Activated T-cell treated with anti-CD3 and anti-CD28 coated beads, Interleukin-2, amount 50 U/mL, for 4 hours (primary cell): ENCODE results near the gene KANSL3. TPM values are rescaled to one million over a fixed set of nuclear protein-coding genes. Genes with fewer than 3 reads are reported as not detected.

Source experiments
- ATAC-seq, 2 donors: fragments of 200-7000 bp; cut with Tn5 transposase; one replicate each; pipeline ENCODE4 v1.10.0; 2021
- DNase-seq: peaks from one replicate; pipeline ENCODE4 v3.0.0-alpha.2; 2020
- H3K27me3 Mint-ChIP-seq: one replicate; pipeline ENCODE4 v1.8.0; 2021; ENCODE audit warnings: low read depth, mixed read lengths
- H3K36me3 Mint-ChIP-seq: one replicate; pipeline ENCODE4 v1.8.0; 2022; ENCODE audit warnings: mixed read lengths; ENCODE audit not compliant: insufficient read depth
- H3K4me1 Mint-ChIP-seq: one replicate; pipeline ENCODE4 v1.8.0; 2021; ENCODE audit warnings: low read depth, mixed read lengths
- H3K4me3 Mint-ChIP-seq: one replicate; pipeline ENCODE4 v1.8.0; 2021; ENCODE audit warnings: mild to moderate bottlenecking, moderate library complexity, mixed read lengths
- H3K9me3 Mint-ChIP-seq: one replicate; pipeline ENCODE4 v1.8.0; 2021; ENCODE audit warnings: mixed read lengths
- total RNA-seq, 3 donors: library from RNA; stranded (reverse); gene quantifications; one replicate each; pipeline ENCODE4 v1.2.1, GENCODE V29; 2021

Gene KANSL3
- total RNA-seq, 3 donors from 2014 or later, result 29.1 to 32.3 (median 31.3) TPM

DNA sequence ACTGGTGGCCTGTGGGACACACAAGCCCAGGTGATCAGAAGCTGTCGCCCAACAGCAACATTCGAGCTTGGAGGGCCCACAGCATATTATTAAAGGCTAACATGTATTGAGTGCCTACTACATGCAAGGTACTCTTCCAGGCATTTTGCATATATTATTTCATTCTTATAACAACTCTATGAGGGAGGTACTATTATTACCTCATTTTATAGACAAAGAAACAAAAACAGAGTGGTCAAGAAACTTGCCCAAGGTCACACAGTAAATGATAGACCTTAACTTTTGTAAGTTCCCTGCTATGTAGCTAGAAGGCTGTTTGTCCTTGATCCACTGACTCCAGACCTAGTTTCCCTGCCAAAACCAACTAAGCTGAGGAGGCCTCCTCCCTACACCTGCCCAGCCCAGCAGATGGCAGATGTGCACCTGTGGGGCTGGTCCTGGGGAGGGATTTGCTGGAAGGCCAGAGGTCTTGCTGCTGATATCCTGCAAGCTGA lies 35.7 kb downstream of the KANSL3 start:
- H3K4me3 Mint-ChIP-seq, result no peak overlapping the region
- H3K36me3 Mint-ChIP-seq, result peaks cover 60% of the 10 kb centered on the region
- H3K4me1 Mint-ChIP-seq, result peaks cover 8% of the 10 kb centered on the region
- no peak for ATAC-seq
- no peak for DNase-seq
- no peaks in the 10 kb centered on the region for H3K9me3 Mint-ChIP-seq
- H3K27me3 Mint-ChIP-seq, result no peaks in the 10 kb centered on the region

- Mint-ChIP-seq H3K27me3 (no peaks in the 10 kb centered on the region), H3K4me1 (peaks cover 8% of the 10 kb centered on the region), H3K4me3 (no peak overlapping the region), H3K9me3 (no peaks in the 10 kb centered on the region), H3K36me3 (peaks cover 54% of the 10 kb centered on the region)
- no peak for DNase-seq
- ATAC-seq, result peak; percentile 37 to 41
Observed at GRCh38 chr2:96601382-96602292, 36.5 kb downstream of the KANSL3 start.

GRCh38 chr2:96599941-96600340 lies 38.2 kb downstream of the KANSL3 start:
- ATAC-seq, result no peak
- H3K27me3 Mint-ChIP-seq, result no peaks in the 10 kb centered on the region
- no peaks in the 10 kb centered on the region for H3K9me3 Mint-ChIP-seq
- no peak for DNase-seq
- H3K36me3 Mint-ChIP-seq, result peaks cover 43% of the 10 kb centered on the region
- H3K4me3 Mint-ChIP-seq, result no peak overlapping the region
- peaks cover 14% of the 10 kb centered on the region for H3K4me1 Mint-ChIP-seq

- peaks cover 48% of the 10 kb centered on the region for H3K36me3 Mint-ChIP-seq
- H3K27me3 Mint-ChIP-seq, result no peaks in the 10 kb centered on the region
- H3K4me3 Mint-ChIP-seq, result no peak overlapping the region
- no peaks in the 10 kb centered on the region for H3K9me3 Mint-ChIP-seq
- peaks cover 36% of the 10 kb centered on the region for H3K4me1 Mint-ChIP-seq
- no peak for ATAC-seq
- DNase-seq, result no peak
Observed at GRCh38 chr2:96596596-96596995, 41.5 kb downstream of the KANSL3 start.

- DNase-seq, result no peak
- Mint-ChIP-seq H3K9me3 (no peaks in the 10 kb centered on the region), H3K4me3 (peak overlapping the region; percentile 5), H3K27me3 (no peaks in the 10 kb centered on the region), H3K4me1 (peaks cover 30% of the 10 kb centered on the region), H3K36me3 (peaks cover 42% of the 10 kb centered on the region)
- peak; percentile 69 to 73 for ATAC-seq
Observed at GRCh38 chr2:96594691-96595152, 43.4 kb downstream of the KANSL3 start.

DNA sequence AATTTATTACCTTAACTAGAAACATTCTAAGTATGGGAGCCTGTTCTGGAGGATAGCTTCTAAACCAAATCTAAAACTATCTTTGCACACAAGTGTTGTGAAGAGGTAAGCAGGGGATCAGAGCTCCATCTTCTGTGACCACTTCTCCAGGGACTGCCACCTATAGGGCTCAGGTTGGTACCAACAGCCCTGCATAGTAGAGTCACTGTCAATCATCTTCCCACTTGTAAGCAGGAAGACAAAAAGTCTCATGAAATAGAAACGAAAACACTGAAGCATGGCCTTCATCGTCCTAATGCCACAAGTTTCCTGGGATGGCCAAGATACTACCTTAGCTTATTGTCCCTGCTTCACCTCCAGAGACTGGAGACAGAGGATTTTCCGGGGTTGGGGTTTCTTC lies 43.8 kb downstream of the KANSL3 start:
- Mint-ChIP-seq H3K9me3 (no peaks in the 10 kb centered on the region), H3K4me1 (peaks cover 30% of the 10 kb centered on the region), H3K27me3 (no peaks in the 10 kb centered on the region), H3K4me3 (peak overlapping the region; percentile 5), H3K36me3 (peaks cover 43% of the 10 kb centered on the region)
- DNase-seq (no peak), ATAC-seq (peak; percentile 36 to 66)

GRCh38 chr2:96591494-96591893 lies 46.6 kb downstream of the KANSL3 start:
- DNase-seq, result no peak
- no peak for ATAC-seq
- Mint-ChIP-seq H3K27me3 (no peaks in the 10 kb centered on the region), H3K9me3 (no peaks in the 10 kb centered on the region), H3K4me3 (no peak overlapping the region), H3K36me3 (peaks cover 32% of the 10 kb centered on the region), H3K4me1 (peaks cover 30% of the 10 kb centered on the region)

GRCh38 chr2:96591054-96591453 lies 47.1 kb downstream of the KANSL3 start:
- no peaks in the 10 kb centered on the region for H3K9me3 Mint-ChIP-seq
- DNase-seq (no peak), ATAC-seq (no peak)
- H3K27me3 Mint-ChIP-seq, result no peaks in the 10 kb centered on the region
- H3K36me3 Mint-ChIP-seq, result peaks cover 32% of the 10 kb centered on the region
- H3K4me3 Mint-ChIP-seq, result no peak overlapping the region
- H3K4me1 Mint-ChIP-seq, result peaks cover 30% of the 10 kb centered on the region

- DNase-seq, result no peak
- H3K27me3 Mint-ChIP-seq, result no peaks in the 10 kb centered on the region
- H3K9me3 Mint-ChIP-seq, result no peaks in the 10 kb centered on the region
- peaks cover 21% of the 10 kb centered on the region for H3K36me3 Mint-ChIP-seq
- no peak for ATAC-seq
- H3K4me1 Mint-ChIP-seq, result peaks cover 3% of the 10 kb centered on the region
- H3K4me3 Mint-ChIP-seq, result no peak overlapping the region
Observed at GRCh38 chr2:96587843-96588242, 50.3 kb downstream of the KANSL3 start.

DNA sequence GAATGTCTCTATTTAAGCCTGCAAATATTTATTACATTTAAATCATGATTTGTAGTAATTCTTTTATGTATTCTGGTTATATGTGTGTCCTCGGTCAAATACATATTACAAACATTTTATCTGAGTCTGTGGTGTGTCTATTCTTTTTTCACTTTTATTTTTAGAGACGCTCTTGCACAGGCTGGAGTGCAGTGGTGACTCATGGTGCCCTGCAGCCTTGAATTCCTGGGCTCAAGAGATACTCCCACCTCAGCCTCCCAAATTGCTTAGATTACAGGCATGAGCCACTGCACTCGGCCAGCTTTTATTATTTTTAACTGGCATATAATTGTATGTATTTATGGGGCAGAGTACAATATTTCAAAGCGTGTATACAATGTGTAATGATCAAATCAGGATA lies 54.1 kb downstream of the KANSL3 start:
- DNase-seq, result no peak
- H3K36me3 Mint-ChIP-seq, result peaks cover 5% of the 10 kb centered on the region
- no peaks in the 10 kb centered on the region for H3K9me3 Mint-ChIP-seq
- no peak for ATAC-seq
- H3K4me1 Mint-ChIP-seq, result no peaks in the 10 kb centered on the region
- H3K4me3 Mint-ChIP-seq, result no peak overlapping the region
- H3K27me3 Mint-ChIP-seq, result no peaks in the 10 kb centered on the region

GRCh38 chr2:96580771-96581170 lies 57.3 kb downstream of the KANSL3 start:
- DNase-seq, result no peak
- no peaks in the 10 kb centered on the region for H3K9me3 Mint-ChIP-seq
- no peak for ATAC-seq
- no peaks in the 10 kb centered on the region for H3K4me1 Mint-ChIP-seq
- no peak overlapping the region for H3K4me3 Mint-ChIP-seq
- peaks cover 5% of the 10 kb centered on the region for H3K36me3 Mint-ChIP-seq
- no peaks in the 10 kb centered on the region for H3K27me3 Mint-ChIP-seq

DNA sequence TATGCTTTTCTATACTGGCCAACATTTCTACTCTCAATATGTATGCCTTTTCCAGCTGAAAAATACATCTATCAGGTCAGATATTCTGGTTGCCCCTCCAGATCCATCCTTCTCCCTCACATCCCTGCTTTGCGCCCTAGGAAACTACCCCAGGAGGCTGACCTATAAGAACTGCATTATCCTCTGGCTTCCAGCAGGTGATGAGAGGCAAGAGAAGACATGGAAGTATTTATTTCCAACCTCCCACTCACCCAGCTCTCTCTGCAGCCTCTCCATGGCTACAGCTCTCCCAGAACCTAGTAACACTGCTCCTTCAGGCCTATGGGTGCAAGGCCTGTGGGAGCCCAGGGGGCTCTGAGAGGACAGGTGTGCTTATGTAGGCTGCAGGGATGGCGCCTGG lies 58.7 kb downstream of the KANSL3 start:
- Mint-ChIP-seq H3K4me3 (no peak overlapping the region), H3K4me1 (no peaks in the 10 kb centered on the region), H3K27me3 (no peaks in the 10 kb centered on the region), H3K36me3 (peaks cover 5% of the 10 kb centered on the region), H3K9me3 (no peaks in the 10 kb centered on the region)
- ATAC-seq, result no peak
- DNase-seq, result no peak

DNA sequence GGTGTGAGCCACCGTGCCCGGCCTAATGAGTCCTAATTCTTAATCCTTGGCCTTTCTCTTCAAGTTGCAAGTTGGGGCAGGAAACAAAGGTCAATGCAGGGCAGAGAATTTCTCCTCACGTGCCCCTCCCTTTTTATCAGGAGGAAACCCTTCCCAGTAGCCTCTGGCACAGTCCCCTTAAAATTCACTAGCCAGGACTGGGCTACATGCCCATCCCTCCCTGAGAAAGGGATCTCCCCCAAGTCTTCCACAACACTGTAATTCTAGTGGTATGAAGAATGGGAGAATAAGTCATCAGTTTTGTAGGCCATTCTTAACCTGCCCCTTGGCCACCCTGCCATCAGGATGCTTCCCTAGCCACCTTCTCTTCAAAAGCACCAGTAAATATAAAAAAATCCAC lies 59.4 kb downstream of the KANSL3 start:
- no peak overlapping the region for H3K4me3 Mint-ChIP-seq
- ATAC-seq (no peak), DNase-seq (no peak)
- H3K9me3 Mint-ChIP-seq, result no peaks in the 10 kb centered on the region
- no peaks in the 10 kb centered on the region for H3K27me3 Mint-ChIP-seq
- peaks cover 2% of the 10 kb centered on the region for H3K36me3 Mint-ChIP-seq
- H3K4me1 Mint-ChIP-seq, result no peaks in the 10 kb centered on the region

- Mint-ChIP-seq H3K27me3 (no peaks in the 10 kb centered on the region), H3K4me1 (no peaks in the 10 kb centered on the region), H3K4me3 (no peak overlapping the region), H3K36me3 (no peaks in the 10 kb centered on the region), H3K9me3 (no peaks in the 10 kb centered on the region)
- DNase-seq, result no peak
- no peak for ATAC-seq
Observed at GRCh38 chr2:96577501-96577900, 60.6 kb downstream of the KANSL3 start.
